Tibial artery (tissue), 4 donors: Measurements from ENCODE around the gene SEC24B.
A peak's percentile ranks its signal among the peaks of the same experiment; 100 is the strongest.

Experiments
- DNase-seq, 2 donors: peaks; one replicate each; pipeline ENCODE4 v3.0.0-alpha.2; 2019
- H3K27ac ChIP-seq, 2 donors: fragments of 200-600 bp; sonication (generic) in 1 of 2; 1 replicate in 1 of 2; 2 replicates in 1 of 2; pipeline ENCODE4 v1.5.1; 2018 to 2019; ENCODE audit warnings: mild to moderate bottlenecking in 1 of 2
- H3K27me3 ChIP-seq, 2 donors: fragments of 200-600 bp; sonication (generic) in 1 of 2; one replicate each; pipeline versions ENCODE4 v1.5.1 to v1.6.0; 2016 to 2019
- H3K36me3 ChIP-seq, 3 donors: fragments of 200-600 bp; sonication (generic) in 2 of 3; one replicate each; pipeline ENCODE4 v1.5.1; 2016 to 2019; ENCODE audit warnings: mild to moderate bottlenecking in 2 of 3
- H3K4me1 ChIP-seq, 4 donors: fragments of 200-600 bp; sonication (generic) in 2 of 4; 1 replicate in 3 of 4; 2 replicates in 1 of 4; pipeline ENCODE4 v1.5.1; 2016 to 2019
- H3K4me3 ChIP-seq, 2 donors: fragments of 200-600 bp; sonication (generic) in 1 of 2; 1 replicate in 1 of 2; 2 replicates in 1 of 2; pipeline ENCODE4 v1.5.1; 2018 to 2019; ENCODE audit warnings: mild to moderate bottlenecking in 2 of 2
- H3K9me3 ChIP-seq, 3 donors: fragments of 200-600 bp; sonication (generic) in 1 of 3; one replicate each; pipeline ENCODE4 v1.5.1; 2016 to 2019
- CTCF ChIP-seq, 2 experiments: fragments of 200-600 bp in 1 of 2; fragments of 450-650 bp in 1 of 2; IDR thresholded peaks; one replicate each; pipeline ENCODE4 v1.5.1; 2017 to 2019; ENCODE audit warnings: antibody characterized with exemption in 2 of 2, mild to moderate bottlenecking in 1 of 2, moderate library complexity in 1 of 2
- intact Hi-C: fragments of 100-400 bp; cut with DNase I; formaldehyde crosslinking; loops from one replicate; pipeline ENCODE4 v1.15.0; 2023; ENCODE audit warnings: low total_unique reads

SEC24B gene

GRCh38 chr4:109432696-109433095, 919 bp upstream of the SEC24B start:
- Histone ChIP-seq H3K27me3 (no peaks in the 10 kb centered on the region), H3K4me3 (peak overlapping the region; percentile 80), H3K4me1 (peaks cover 0 to 45% (median 23%) of the 10 kb centered on the region in 4 donors), H3K36me3 (no peaks in the 10 kb centered on the region), H3K9me3 (no peaks in the 10 kb centered on the region), H3K27ac (peak overlapping the region; percentile 92 to 93)
- no peak for TF ChIP-seq CTCF (IDR thresholded peaks at IDR 0.05)
- intact Hi-C loops = loop anchor here (5.0 to 10.0 kb wide), 3 partner anchors 132 to 385 kb away; partner anchors contain the start of genes CASP6, GAR1 and MCUB
- no peak for DNase-seq

GRCh38 chr4:109434007-109434971, 674 bp downstream of the SEC24B start:
- DNase-seq = peak; percentile 26 to 69
- peaks cover 0 to 61% (median 29%) of the 10 kb centered on the region in 4 donors for H3K4me1 ChIP-seq
- intact Hi-C loops = loop anchor here (5.0 to 10.0 kb wide), 3 partner anchors 131 to 383 kb away; partner anchors contain the start of genes CASP6, GAR1 and MCUB
- no peaks in the 10 kb centered on the region for H3K9me3 ChIP-seq
- peak overlapping the region; percentile 92 to 93 for H3K27ac ChIP-seq
- no peaks in the 10 kb centered on the region for H3K36me3 ChIP-seq
- H3K27me3 ChIP-seq = no peaks in the 10 kb centered on the region
- no peak for TF ChIP-seq CTCF (IDR thresholded peaks at IDR 0.05)
- H3K4me3 ChIP-seq = peak overlapping the region; percentile 80

GRCh38 chr4:109435635-109436034, 2.0 kb downstream of the SEC24B start:
- Histone ChIP-seq H3K4me1 (peaks cover 0 to 74% (median 33%) of the 10 kb centered on the region in 4 donors), H3K27me3 (no peaks in the 10 kb centered on the region), H3K27ac (peak overlapping the region; percentile 92 to 93), H3K4me3 (peak overlapping the region in 1 of 2 donors; percentile 80), H3K36me3 (no peaks in the 10 kb centered on the region), H3K9me3 (no peaks in the 10 kb centered on the region)
- DNase-seq = no peak
- TF ChIP-seq CTCF (IDR thresholded peaks at IDR 0.05) = no peak
- intact Hi-C loops = loop anchor here (10.0 kb wide), 1 partner anchor 129 kb away; the partner anchor contains the start of gene MCUB

GRCh38 chr4:109436504-109436903, 2.9 kb downstream of the SEC24B start:
- TF ChIP-seq CTCF (IDR thresholded peaks at IDR 0.05) = no peak
- no peaks in the 10 kb centered on the region for H3K36me3 ChIP-seq
- no peak for DNase-seq
- no peaks in the 10 kb centered on the region for H3K27me3 ChIP-seq
- H3K27ac ChIP-seq = no peak overlapping the region
- H3K4me1 ChIP-seq = peaks cover 0 to 83% (median 42%) of the 10 kb centered on the region in 4 donors
- H3K4me3 ChIP-seq = no peak overlapping the region
- intact Hi-C loops = loop anchor here (10.0 kb wide), 1 partner anchor 128 kb away; the partner anchor contains the start of gene MCUB
- H3K9me3 ChIP-seq = no peaks in the 10 kb centered on the region

- intact Hi-C loops = no loop called here
- peaks cover 0 to 5% (median 1%) of the 10 kb centered on the region in 3 donors for H3K36me3 ChIP-seq
- no peak for TF ChIP-seq CTCF (IDR thresholded peaks at IDR 0.05)
- no peaks in the 10 kb centered on the region for H3K27me3 ChIP-seq
- no peak for DNase-seq
- H3K27ac ChIP-seq = peak overlapping the region; percentile 21 to 35
- peaks cover 0 to 90% (median 39%) of the 10 kb centered on the region in 4 donors for H3K4me1 ChIP-seq
- H3K9me3 ChIP-seq = no peaks in the 10 kb centered on the region
- H3K4me3 ChIP-seq = no peak overlapping the region
Measured at GRCh38 chr4:109440948-109441347, 7.3 kb downstream of the SEC24B start.
